ENCODE results near the gene TACC3. TPM values are rescaled to one million over a fixed set of nuclear protein-coding genes. Genes with fewer than 3 reads are reported as not detected.

Gene TACC3
- total RNA-seq, 4 donors from 2014 or later = 14.9 to 41.3 (median 19.6) TPM

DNA sequence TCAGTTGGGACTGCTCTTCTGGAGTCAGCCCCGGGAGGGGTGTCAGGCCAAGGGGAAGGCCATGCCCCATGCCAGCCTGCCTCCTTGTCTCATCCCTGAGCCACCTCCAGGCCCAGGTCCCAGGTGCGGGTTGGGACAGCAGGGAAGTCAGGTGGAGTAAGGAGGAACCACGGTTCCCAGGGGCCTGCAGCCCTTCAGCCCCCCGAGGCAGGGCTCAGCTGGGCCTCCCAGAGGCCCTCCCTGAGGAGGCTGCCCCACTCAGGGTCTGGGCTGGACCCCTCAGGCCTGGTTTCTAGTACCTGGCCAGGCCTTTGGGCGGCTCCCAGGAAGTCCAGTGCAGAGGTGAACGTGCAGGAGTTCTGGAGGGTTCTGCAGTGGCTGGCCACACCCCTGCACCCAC is 48.4 kb downstream of the TACC3 start:
- no peak for TF ChIP-seq POLR2A (IDR thresholded peaks at IDR 0.05)
- TF ChIP-seq, protein P1, sequence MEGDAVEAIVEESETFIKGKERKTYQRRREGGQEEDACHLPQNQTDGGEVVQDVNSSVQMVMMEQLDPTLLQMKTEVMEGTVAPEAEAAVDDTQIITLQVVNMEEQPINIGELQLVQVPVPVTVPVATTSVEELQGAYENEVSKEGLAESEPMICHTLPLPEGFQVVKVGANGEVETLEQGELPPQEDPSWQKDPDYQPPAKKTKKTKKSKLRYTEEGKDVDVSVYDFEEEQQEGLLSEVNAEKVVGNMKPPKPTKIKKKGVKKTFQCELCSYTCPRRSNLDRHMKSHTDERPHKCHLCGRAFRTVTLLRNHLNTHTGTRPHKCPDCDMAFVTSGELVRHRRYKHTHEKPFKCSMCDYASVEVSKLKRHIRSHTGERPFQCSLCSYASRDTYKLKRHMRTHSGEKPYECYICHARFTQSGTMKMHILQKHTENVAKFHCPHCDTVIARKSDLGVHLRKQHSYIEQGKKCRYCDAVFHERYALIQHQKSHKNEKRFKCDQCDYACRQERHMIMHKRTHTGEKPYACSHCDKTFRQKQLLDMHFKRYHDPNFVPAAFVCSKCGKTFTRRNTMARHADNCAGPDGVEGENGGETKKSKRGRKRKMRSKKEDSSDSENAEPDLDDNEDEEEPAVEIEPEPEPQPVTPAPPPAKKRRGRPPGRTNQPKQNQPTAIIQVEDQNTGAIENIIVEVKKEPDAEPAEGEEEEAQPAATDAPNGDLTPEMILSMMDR (IDR thresholded peaks at IDR 0.05) = no peak
- H3K36me3 ChIP-seq = no peaks in the 10 kb centered on the region
- DNase-seq = no peak
- H3K4me3 ChIP-seq = no peak overlapping the region
- 57% methylated on average over 1 of the region's 6 CpGs; no CpG with 5 or more reads in 1 of the 2 donors for WGBS, 2 donors
- peaks cover 0 to 73% (median 0%) of the 10 kb centered on the region in 4 donors for H3K27me3 ChIP-seq
- no peaks in the 10 kb centered on the region for H3K9me3 ChIP-seq
- peak overlapping the region in 1 of 4 donors; percentile 76 for H3K27ac ChIP-seq
- intact Hi-C loops (cut with DNase I) = no loop called here
- H3K4me1 ChIP-seq = peaks cover 57 to 91% (median 71%) of the 10 kb centered on the region in 3 donors

DNA sequence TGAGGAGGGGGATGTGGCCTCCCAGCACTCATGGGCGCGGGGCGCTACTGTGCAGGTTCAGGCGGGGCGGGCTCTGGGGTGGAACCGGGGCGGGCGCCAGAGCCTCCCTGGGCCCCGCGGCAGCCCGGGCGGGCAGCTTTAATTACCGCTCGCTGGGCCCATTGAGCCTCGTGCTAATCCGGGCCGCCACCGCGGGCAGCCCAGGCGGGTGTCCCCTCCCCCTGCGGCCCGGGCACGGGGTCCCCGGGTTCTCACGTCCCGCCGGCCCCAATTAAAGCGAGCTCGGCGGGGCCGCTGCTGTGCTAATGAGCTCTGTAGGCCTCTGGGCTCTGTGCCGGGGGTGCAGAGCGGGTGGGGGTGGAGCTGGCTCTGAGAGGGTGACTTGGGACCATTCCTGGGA is 48.9 kb downstream of the TACC3 start:
- no peak for DNase-seq
- H3K4me1 ChIP-seq = peaks cover 57 to 90% (median 71%) of the 10 kb centered on the region in 3 donors

DNA sequence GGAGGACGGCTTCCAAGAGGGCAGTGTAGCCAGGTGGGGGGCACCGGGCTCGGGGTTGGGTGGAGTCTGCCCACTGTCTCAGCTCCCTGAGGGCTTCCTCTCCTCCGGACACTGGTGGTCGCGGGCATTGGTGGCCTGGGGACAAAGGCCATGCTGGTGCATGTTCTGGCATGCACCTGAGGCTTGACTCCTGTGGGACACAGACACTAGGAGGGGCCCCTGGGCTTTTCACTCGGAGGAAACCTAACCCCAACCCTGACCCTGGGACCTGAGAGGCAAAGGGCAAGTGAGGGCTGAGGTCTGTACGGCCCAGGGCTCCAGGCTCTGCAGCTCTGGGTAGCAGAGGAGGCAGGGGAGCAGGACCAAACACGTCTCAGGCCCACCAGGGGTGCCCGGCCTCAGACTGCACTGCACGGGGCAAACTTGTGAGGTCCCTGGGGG is 49.5 kb downstream of the TACC3 start:
- no peak overlapping the region for H3K27ac ChIP-seq
- peaks cover 0 to 63% (median 0%) of the 10 kb centered on the region in 4 donors for H3K27me3 ChIP-seq
- TF ChIP-seq, protein P1 (IDR thresholded peaks at IDR 0.05) = no peak
- TF ChIP-seq POLR2A (IDR thresholded peaks at IDR 0.05) = no peak
- H3K4me1 ChIP-seq = peaks cover 57 to 90% (median 71%) of the 10 kb centered on the region in 3 donors
- no peak overlapping the region for H3K4me3 ChIP-seq
- H3K9me3 ChIP-seq = no peaks in the 10 kb centered on the region
- H3K36me3 ChIP-seq = no peaks in the 10 kb centered on the region
- 49 to 64% methylated on average over 3 to 4 of the region's 11 CpGs for WGBS, 2 donors
- no peak for DNase-seq
- intact Hi-C loops (cut with DNase I) = no loop called here

More for the DNA sequence above, 48.9 kb downstream of the TACC3 start:
- Histone ChIP-seq H3K36me3 (no peaks in the 10 kb centered on the region), H3K9me3 (no peaks in the 10 kb centered on the region), H3K27ac (no peak overlapping the region), H3K27me3 (peaks cover 0 to 68% (median 0%) of the 10 kb centered on the region in 4 donors), H3K4me3 (no peak overlapping the region)
- intact Hi-C loops (cut with DNase I) = no loop called here
- 25% methylated on average over 4 of the region's 33 CpGs; no CpG with 5 or more reads in 1 of the 2 donors for WGBS, 2 donors
- no peak for TF ChIP-seq POLR2A (IDR thresholded peaks at IDR 0.05)
- TF ChIP-seq, protein P1 (IDR thresholded peaks at IDR 0.05) = no peak

DNA sequence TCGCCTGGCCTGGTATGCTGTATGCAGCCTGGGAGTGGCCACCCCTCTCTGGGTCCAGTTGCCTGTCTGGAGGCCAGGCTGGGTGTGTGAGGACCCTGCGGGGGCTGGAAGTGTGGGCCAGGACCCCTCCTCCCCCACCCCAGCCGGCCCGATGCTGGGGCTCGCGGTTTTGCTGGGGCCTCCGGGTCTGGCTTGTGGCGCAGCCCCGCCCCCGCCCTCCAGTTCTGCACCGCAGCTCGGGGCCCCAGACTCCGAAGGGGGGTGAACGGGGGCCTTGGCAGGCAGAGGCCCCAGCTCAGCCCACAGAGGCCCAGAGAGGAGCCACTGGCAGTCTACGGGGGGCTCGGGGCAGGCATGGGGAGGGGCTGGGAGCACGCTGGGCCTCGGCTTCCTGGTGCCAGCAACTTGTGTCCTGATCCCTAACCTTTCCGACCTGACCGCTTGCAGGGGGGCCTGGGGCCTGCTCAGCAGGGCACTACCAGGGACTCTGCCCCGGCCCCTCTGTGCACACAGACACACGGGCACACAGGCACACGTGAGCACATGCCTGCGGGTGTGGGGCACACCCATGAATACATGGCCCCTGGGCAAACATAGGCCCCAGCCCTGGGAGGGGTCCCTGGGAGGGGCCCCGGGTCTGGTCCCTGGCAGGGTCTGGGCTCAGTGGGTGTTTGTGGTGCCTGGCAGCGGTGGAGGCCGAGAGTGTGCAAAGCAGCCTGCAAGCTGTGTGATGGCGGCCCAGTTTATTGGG is 50.4 kb downstream of the TACC3 start:
- Histone ChIP-seq H3K9me3 (no peaks in the 10 kb centered on the region), H3K27ac (no peak overlapping the region), H3K4me3 (no peak overlapping the region), H3K36me3 (no peaks in the 10 kb centered on the region), H3K4me1 (peaks cover 48 to 90% (median 68%) of the 10 kb centered on the region in 3 donors), H3K27me3 (peaks cover 0 to 54% (median 0%) of the 10 kb centered on the region in 4 donors)
- intact Hi-C loops (cut with DNase I) = no loop called here
- TF ChIP-seq, protein P1 (IDR thresholded peaks at IDR 0.05) = no peak
- no peak for TF ChIP-seq POLR2A (IDR thresholded peaks at IDR 0.05)
- 40% methylated on average over 2 of the region's 28 CpGs; no CpG with 5 or more reads in 1 of the 2 donors for WGBS, 2 donors
- no peak for DNase-seq

DNA sequence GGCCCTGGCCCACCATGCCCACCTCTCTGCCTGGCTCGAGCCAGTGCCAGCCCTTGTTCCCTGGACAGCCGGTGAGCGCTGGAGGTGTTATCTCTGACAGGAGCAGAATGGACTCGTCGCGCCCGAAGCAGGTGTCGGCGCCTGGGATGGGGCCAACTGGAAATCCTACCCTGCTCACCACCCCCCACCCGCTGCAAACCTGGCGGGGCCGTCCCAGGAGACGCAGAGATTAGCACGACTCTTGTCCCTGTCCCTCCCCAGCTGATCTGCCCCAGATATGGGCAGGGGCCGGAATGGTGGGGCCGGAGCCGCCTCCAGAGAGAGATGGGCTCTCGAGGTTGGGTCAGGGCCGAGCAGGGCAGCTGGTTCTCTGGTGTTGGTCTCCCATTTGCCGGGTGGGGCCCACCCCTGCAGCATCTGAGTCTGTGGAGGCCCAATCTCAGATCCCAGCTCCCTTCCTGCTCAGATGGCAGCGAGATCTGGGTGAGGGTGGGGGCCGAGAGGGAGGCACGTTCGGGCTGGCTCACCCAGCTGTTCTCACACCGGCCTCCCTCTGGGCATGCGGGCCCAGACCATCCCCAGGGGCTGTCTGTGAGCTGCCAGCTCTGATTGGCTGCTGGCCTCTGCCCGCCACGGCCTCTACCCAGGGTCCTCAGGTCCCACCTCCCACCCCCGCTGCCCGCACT is 51.7 kb downstream of the TACC3 start:
- no peak overlapping the region for H3K27ac ChIP-seq
- intact Hi-C loops (cut with DNase I) = no loop called here
- WGBS, 2 donors = no CpG with 5 or more reads among the region's 30 CpGs
- DNase-seq = no peak
- no peak overlapping the region for H3K4me3 ChIP-seq
- H3K27me3 ChIP-seq = peaks cover 0 to 45% (median 0%) of the 10 kb centered on the region in 4 donors
- no peak for TF ChIP-seq POLR2A (IDR thresholded peaks at IDR 0.05)
- TF ChIP-seq, protein P1 (IDR thresholded peaks at IDR 0.05) = no peak
- H3K36me3 ChIP-seq = no peaks in the 10 kb centered on the region
- H3K9me3 ChIP-seq = no peaks in the 10 kb centered on the region
- H3K4me1 ChIP-seq = peaks cover 36 to 92% (median 75%) of the 10 kb centered on the region in 3 donors

Measured in esophagus squamous epithelium (tissue), 5 donors.